Measurements from ENCODE around the gene APLP1. TPM values are rescaled to one million over a fixed set of nuclear protein-coding genes. Genes with fewer than 3 reads are reported as not detected.
"Not testable (repeated sequence)": the region's sequence is repeated elsewhere in the genome, so short reads cannot be mapped to it uniquely, and the experiment has no call there.

APLP1 gene
- total RNA-seq, 2 experiments from 2014 or later: 1.5 to 2.0 TPM

GRCh38 chr19:35860436-35860817, 7.9 kb upstream of the APLP1 start:
- CTCF ChIA-PET: no interaction called here
- Mint-ChIP-seq H3K36me3 (no peaks in the 10 kb centered on the region), H3K4me3 (no peak overlapping the region), H3K27ac (no peak overlapping the region), H3K4me1 (peaks cover 6% of the 10 kb centered on the region), H3K9me3 (ENCODE audit: low read depth) (no peaks in the 10 kb centered on the region), H3K27me3 (peaks cover 61% of the 10 kb centered on the region)
- DNase-seq (no peak), ATAC-seq (no peak)

- Mint-ChIP-seq H3K27me3 (peaks cover 58% of the 10 kb centered on the region), H3K9me3 (ENCODE audit: low read depth) (no peaks in the 10 kb centered on the region), H3K4me3 (no peak overlapping the region), H3K4me1 (peaks cover 6% of the 10 kb centered on the region), H3K27ac (no peak overlapping the region), H3K36me3 (no peaks in the 10 kb centered on the region)
- CTCF ChIA-PET: no interaction called here
- ATAC-seq (no peak), DNase-seq (no peak)
Observed at GRCh38 chr19:35860818-35861639, 7.3 kb upstream of the APLP1 start.

- Mint-ChIP-seq H3K36me3 (no peaks in the 10 kb centered on the region), H3K27me3 (peaks cover 58% of the 10 kb centered on the region), H3K9me3 (ENCODE audit: low read depth) (no peaks in the 10 kb centered on the region), H3K27ac (no peak overlapping the region), H3K4me3 (no peak overlapping the region), H3K4me1 (peaks cover 6% of the 10 kb centered on the region)
- CTCF ChIA-PET: no interaction called here
- DNase-seq (no peak), ATAC-seq (no peak)
Observed at GRCh38 chr19:35861640-35862160, 6.7 kb upstream of the APLP1 start.

- Mint-ChIP-seq H3K4me1 (peaks cover 4% of the 10 kb centered on the region), H3K9me3 (ENCODE audit: low read depth) (no peaks in the 10 kb centered on the region), H3K4me3 (no peak overlapping the region), H3K36me3 (no peaks in the 10 kb centered on the region), H3K27ac (no peak overlapping the region), H3K27me3 (peaks cover 52% of the 10 kb centered on the region)
- ATAC-seq: no peak
- CTCF ChIA-PET: no interaction called here
- DNase-seq: no peak
Observed at GRCh38 chr19:35862528-35862927, 5.8 kb upstream of the APLP1 start.

DNA sequence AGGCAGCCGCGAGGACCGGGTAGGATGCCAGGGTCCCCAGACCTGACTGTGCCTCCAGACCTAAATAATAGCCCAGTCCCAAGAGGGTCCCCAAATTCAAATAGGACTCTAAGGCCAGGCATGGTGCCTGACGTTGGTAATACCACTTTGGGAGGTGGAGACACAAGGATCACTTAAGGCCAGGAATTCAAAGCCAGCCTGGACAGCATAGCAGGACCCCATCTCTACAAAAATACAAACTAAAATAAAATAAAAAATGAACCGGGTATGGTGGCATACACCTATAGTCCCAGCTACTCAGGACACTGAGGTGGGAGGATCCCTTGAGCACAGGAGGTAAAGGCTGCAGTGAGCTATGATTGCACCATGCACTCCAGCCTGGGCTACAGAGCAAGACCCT, 5.4 kb upstream of the APLP1 start:
- Mint-ChIP-seq H3K27ac (no peak overlapping the region), H3K27me3 (peaks cover 53% of the 10 kb centered on the region), H3K4me3 (no peak overlapping the region), H3K4me1 (peaks cover 4% of the 10 kb centered on the region), H3K36me3 (no peaks in the 10 kb centered on the region), H3K9me3 (ENCODE audit: low read depth) (no peaks in the 10 kb centered on the region)
- ATAC-seq (no peak), DNase-seq (no peak)
- CTCF ChIA-PET: no interaction called here

DNA sequence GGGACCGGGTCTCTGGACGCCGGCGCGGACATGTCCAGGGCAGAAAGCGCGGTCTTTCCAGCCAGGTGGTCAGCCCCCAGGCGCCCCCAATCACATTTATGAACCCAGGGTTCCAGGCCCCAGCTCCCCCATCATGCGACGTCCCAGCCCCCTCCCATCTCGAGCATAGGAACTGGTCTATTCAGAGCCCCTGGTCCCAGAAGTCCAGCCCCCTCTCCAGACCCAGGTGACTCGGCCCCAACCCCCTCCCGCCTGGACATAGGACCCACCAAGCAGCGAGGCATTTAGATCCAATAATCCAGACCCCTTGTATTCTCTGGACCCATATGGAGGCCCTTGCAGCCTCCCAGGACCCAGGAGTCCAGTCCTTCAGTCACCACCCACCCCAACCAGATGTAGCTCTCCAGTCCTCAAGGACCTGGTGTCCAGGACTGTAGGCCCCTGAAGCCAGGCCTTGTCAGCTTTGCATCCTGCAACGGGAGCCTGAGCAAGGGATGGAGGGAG, 501 bp downstream of the APLP1 start:
- H3K9me3 Mint-ChIP-seq (ENCODE audit: low read depth): no peaks in the 10 kb centered on the region
- peaks cover 21% of the 10 kb centered on the region for H3K27me3 Mint-ChIP-seq
- DNase-seq (no peak), ATAC-seq (no peak)
- no peaks in the 10 kb centered on the region for H3K36me3 Mint-ChIP-seq
- CTCF ChIA-PET: interaction anchor here (1.2 to 2.2 kb wide), 2 partner anchors 13 to 195 kb away, joined by 3 to 10 read pairs; no protein-coding TSS in a partner anchor
- peak overlapping the region; percentile 11 for H3K4me3 Mint-ChIP-seq
- no peak overlapping the region for H3K27ac Mint-ChIP-seq
- H3K4me1 Mint-ChIP-seq: peaks cover 15% of the 10 kb centered on the region

GRCh38 chr19:35869327-35870123, 1.2 kb downstream of the APLP1 start:
- no peaks in the 10 kb centered on the region for H3K9me3 Mint-ChIP-seq (ENCODE audit: low read depth)
- H3K4me3 Mint-ChIP-seq: peak overlapping the region; percentile 73
- peak; percentile 92 for ATAC-seq
- peaks cover 21% of the 10 kb centered on the region for H3K27me3 Mint-ChIP-seq
- CTCF ChIA-PET: interaction anchor here (1.3 to 2.2 kb wide), 3 partner anchors 13 to 62 kb away, joined by 3 to 10 read pairs (median 4); no protein-coding TSS in a partner anchor
- peak overlapping the region; percentile 81 for H3K27ac Mint-ChIP-seq
- DNase-seq: peak; percentile 93
- peaks cover 15% of the 10 kb centered on the region for H3K4me1 Mint-ChIP-seq
- no peaks in the 10 kb centered on the region for H3K36me3 Mint-ChIP-seq

DNA sequence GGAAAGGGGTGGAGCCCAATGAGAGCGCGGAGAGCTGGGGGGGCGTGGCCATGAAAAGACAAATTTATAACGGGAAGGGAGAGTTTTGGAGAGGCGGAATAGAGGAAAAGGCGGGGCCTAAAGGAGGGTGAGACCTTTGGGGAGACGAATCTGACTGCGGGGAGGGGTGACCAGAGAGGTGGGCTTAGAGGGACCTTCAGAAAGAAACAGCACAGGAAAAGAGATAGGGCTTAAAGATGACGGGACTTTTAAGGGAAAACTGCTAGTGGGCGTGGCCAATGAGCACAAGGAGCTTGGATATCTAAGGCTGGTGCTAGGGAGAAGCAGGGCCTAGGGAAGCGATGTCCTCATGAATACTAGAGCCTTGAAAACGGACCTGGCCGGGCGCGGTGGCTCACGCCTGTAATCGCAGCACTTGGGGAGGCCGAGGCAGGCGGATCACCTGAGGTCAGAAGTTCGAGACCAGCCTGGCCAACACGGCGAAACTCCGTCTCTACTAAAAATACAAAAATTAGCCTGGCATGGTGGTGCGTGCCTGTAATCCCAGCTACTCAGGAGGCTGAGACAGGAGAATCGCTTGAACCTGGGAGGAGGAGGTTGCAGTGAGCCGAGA, 1.9 kb downstream of the APLP1 start:
- ATAC-seq: not testable (repeated sequence)
- peak overlapping the region; percentile 81 for H3K27ac Mint-ChIP-seq
- peaks cover 21% of the 10 kb centered on the region for H3K27me3 Mint-ChIP-seq

GRCh38 chr19:35870798-35871197, 2.4 kb downstream of the APLP1 start:
- no peak overlapping the region for H3K27ac Mint-ChIP-seq
- CTCF ChIA-PET: interaction anchor here (1.4 to 2.2 kb wide), 2 partner anchors 11 to 20 kb away, joined by 3 to 10 read pairs; no protein-coding TSS in a partner anchor
- H3K9me3 Mint-ChIP-seq (ENCODE audit: low read depth): no peaks in the 10 kb centered on the region
- H3K4me3 Mint-ChIP-seq: no peak overlapping the region
- ATAC-seq (no peak), DNase-seq (no peak)
- H3K27me3 Mint-ChIP-seq: peaks cover 21% of the 10 kb centered on the region
- H3K4me1 Mint-ChIP-seq: peaks cover 15% of the 10 kb centered on the region
- no peaks in the 10 kb centered on the region for H3K36me3 Mint-ChIP-seq

More for the DNA sequence above, 1.9 kb downstream of the APLP1 start:
- H3K9me3 Mint-ChIP-seq (ENCODE audit: low read depth); H3K36me3 Mint-ChIP-seq; DNase-seq: not testable (repeated sequence)
- H3K4me1 Mint-ChIP-seq: peaks cover 15% of the 10 kb centered on the region
- H3K4me3 Mint-ChIP-seq: peak overlapping the region; percentile 73
- CTCF ChIA-PET: interaction anchor here (1.3 to 2.2 kb wide), 3 partner anchors 12 to 61 kb away, joined by 3 to 10 read pairs (median 4); no protein-coding TSS in a partner anchor

DNA sequence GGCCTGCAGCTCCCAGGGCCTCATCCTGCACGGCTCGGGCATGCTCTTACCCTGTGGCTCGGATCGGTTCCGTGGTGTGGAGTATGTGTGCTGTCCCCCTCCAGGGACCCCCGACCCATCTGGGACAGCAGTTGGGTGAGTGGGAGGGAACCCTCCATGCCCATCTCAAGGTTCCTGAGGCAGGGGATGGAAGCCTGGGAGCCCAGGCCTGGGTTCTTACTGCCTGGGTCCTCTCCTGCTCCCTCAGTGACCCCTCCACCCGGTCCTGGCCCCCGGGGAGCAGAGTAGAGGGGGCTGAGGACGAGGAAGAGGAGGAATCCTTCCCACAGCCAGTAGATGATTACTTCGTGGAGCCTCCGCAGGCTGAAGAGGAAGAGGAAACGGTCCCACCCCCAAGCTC, 3.2 kb downstream of the APLP1 start:
- no peak overlapping the region for H3K27ac Mint-ChIP-seq
- H3K4me1 Mint-ChIP-seq: peaks cover 15% of the 10 kb centered on the region
- no peaks in the 10 kb centered on the region for H3K9me3 Mint-ChIP-seq (ENCODE audit: low read depth)
- H3K36me3 Mint-ChIP-seq: no peaks in the 10 kb centered on the region
- CTCF ChIA-PET: no interaction called here
- no peak for DNase-seq
- H3K4me3 Mint-ChIP-seq: no peak overlapping the region
- H3K27me3 Mint-ChIP-seq: peaks cover 21% of the 10 kb centered on the region
- ATAC-seq: no peak

DNA sequence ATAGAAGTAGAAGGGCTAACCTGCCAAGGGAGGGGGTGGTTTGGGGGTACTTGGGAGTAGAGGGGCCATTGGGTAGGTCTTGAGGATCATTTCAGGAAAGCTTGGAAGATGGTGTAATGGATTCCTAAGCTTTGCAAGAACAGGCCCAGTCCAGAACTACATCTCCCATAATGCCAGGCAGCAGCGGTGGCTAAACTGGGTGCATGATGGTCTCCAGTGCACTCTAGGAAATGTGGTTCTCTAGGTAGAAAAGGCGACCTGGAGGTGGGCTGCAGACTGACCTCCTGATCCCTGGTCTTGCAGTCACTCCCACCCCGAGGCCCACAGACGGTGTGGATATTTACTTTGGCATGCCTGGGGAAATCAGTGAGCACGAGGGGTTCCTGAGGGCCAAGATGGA, 3.8 kb downstream of the APLP1 start:
- H3K27me3 Mint-ChIP-seq: peaks cover 21% of the 10 kb centered on the region
- CTCF ChIA-PET: no interaction called here
- no peak overlapping the region for H3K27ac Mint-ChIP-seq
- H3K36me3 Mint-ChIP-seq: no peaks in the 10 kb centered on the region
- H3K4me1 Mint-ChIP-seq: peaks cover 15% of the 10 kb centered on the region
- DNase-seq (no peak), ATAC-seq (no peak)
- H3K4me3 Mint-ChIP-seq: no peak overlapping the region
- no peaks in the 10 kb centered on the region for H3K9me3 Mint-ChIP-seq (ENCODE audit: low read depth)

DNA sequence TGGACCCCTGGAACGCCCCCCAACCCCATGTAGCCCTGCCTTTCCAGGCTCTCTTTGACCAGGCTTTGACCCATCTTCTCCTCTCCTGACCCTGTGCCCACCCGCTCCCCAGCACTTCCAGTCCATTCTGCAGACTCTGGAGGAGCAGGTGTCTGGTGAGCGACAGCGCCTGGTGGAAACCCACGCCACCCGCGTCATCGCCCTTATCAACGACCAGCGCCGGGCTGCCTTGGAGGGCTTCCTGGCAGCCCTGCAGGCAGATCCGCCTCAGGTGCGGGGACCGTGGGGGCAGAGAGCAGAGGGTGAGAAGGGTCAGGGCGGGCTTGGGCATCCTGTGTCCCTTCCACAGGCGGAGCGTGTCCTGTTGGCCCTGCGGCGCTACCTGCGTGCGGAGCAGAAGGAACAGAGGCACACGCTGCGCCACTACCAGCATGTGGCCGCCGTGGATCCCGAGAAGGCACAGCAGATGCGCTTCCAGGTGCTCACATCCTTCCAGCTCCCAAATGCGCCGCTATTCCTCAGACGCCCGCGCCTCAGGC, 6.1 kb downstream of the APLP1 start:
- Mint-ChIP-seq H3K27ac (no peak overlapping the region), H3K36me3 (no peaks in the 10 kb centered on the region), H3K9me3 (ENCODE audit: low read depth) (no peaks in the 10 kb centered on the region), H3K4me3 (no peak overlapping the region), H3K27me3 (peaks cover 21% of the 10 kb centered on the region), H3K4me1 (peaks cover 8% of the 10 kb centered on the region)
- ATAC-seq (no peak), DNase-seq (no peak)
- CTCF ChIA-PET: no interaction called here

DNA sequence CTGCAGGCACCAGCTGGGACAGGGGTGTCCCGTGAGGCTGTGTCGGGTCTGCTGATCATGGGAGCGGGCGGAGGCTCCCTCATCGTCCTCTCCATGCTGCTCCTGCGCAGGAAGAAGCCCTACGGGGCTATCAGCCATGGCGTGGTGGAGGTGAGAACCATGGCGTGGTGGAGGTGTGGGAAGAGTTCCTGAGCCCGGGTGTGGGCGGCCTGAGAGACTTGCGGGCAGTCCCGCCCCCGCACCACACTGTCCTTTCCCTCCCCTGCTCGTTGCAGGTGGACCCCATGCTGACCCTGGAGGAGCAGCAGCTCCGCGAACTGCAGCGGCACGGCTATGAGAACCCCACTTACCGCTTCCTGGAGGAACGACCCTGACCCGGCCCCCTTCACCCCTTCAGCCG, 10.7 kb downstream of the APLP1 start:
- H3K27ac Mint-ChIP-seq: no peak overlapping the region
- H3K9me3 Mint-ChIP-seq (ENCODE audit: low read depth): no peaks in the 10 kb centered on the region
- CTCF ChIA-PET: interaction anchor here (1.0 to 5.7 kb wide), 5 partner anchors 25 to 138 kb away, joined by 3 to 88 read pairs (median 3); partner anchors contain the start of gene IGFLR1
- H3K4me3 Mint-ChIP-seq: no peak overlapping the region
- ATAC-seq: no peak
- H3K4me1 Mint-ChIP-seq: peaks cover 6% of the 10 kb centered on the region
- DNase-seq: no peak
- H3K36me3 Mint-ChIP-seq: no peaks in the 10 kb centered on the region
- H3K27me3 Mint-ChIP-seq: peaks cover 20% of the 10 kb centered on the region

All from activated CD8-positive, alpha-beta memory T cell treated with anti-CD3 and anti-CD28 coated beads, Interleukin-2, amount 10 ng/mL, durations not matched to agents 7 days and 5 days (primary cell).